GM12891 (cell line): ENCODE results near the gene RRP36.

Experiments
- POLR2A ChIP-seq: IDR thresholded peaks from 2 replicates; pipeline ENCODE4 v1.6.1; 2011; ENCODE audit warnings: low read depth, low read length, control low read depth
- POLR2AphosphoS5 ChIP-seq: IDR thresholded peaks from 2 replicates; pipeline ENCODE4 v1.6.1; 2011; ENCODE audit warnings: low read depth, low read length, control low read depth
- POU2F2 ChIP-seq: IDR thresholded peaks from 2 replicates; pipeline ENCODE4 v1.6.1; 2011; ENCODE audit warnings: low read depth, mild to moderate bottlenecking, control low read depth, low read length, moderate library complexity
- TAF1 ChIP-seq: IDR thresholded peaks from 2 replicates; pipeline ENCODE4 v1.6.1; 2011; ENCODE audit warnings: low read depth, low read length, control low read depth

- TF ChIP-seq TAF1 (no peak), POLR2A (no peak), POLR2AphosphoS5 (no peak), POU2F2 (no peak)
Measured at GRCh38 chr6:43005844-43006243, 15.6 kb upstream of the RRP36 start.
